ENCODE data around the gene CACNA1I. TPM values are rescaled to one million over a fixed set of nuclear protein-coding genes. Genes with fewer than 3 reads are reported as not detected.

The CACNA1I gene
- polyA plus RNA-seq, 3 donors, result 0.04 TPM; not detected in 2

DNA sequence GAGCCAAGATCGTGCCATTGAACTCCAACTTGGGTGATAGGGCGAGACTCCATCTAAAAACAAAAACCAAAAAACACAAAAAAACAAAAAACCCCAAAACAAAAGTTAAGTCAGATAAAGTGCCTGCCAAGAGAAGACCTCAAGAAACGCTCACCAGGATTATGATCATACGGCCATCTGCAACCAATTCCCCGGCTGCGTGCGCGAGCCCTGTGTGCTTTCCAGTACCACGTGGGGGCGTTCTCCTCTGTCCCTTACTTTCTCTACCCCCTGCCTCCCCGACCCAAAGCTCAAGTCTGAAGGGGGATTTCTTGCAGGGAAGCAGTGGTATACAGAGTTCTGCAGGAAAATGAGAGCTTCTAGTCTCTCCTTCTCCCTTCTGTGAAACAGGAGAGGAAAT, 27.5 kb upstream of the CACNA1I start:
- no peak overlapping the region for H3K9ac ChIP-seq (ENCODE audit: insufficient read depth, low read length, poor library complexity, severe bottlenecking)
- no peak overlapping the region for H3K27ac ChIP-seq (ENCODE audit: low read depth in 1 of 2, low read length in 2 of 2)
- H3K36me3 Mint-ChIP-seq, result no peaks in the 10 kb centered on the region
- H3K4me1 Mint-ChIP-seq, result peaks cover 3% of the 10 kb centered on the region
- no peaks in the 10 kb centered on the region for H3K4me1 ChIP-seq (ENCODE audit: control insufficient read depth in 1 of 2, insufficient read depth in 2 of 2, low read length in 2 of 2)
- H4K20me1 ChIP-seq (ENCODE audit: insufficient read depth, low read length), result no peaks in the 10 kb centered on the region
- no peak overlapping the region for H3K27ac Mint-ChIP-seq
- no peaks in the 10 kb centered on the region for H3K36me3 ChIP-seq (replicated peaks in 1 of 2; ENCODE audit: control insufficient read depth in 1 of 2, insufficient read depth in 2 of 2, low read length in 2 of 2)
- WGBS (ENCODE audit: insufficient coverage), result 22% methylated on average over 4 of the region's 11 CpGs
- H3K9me3 Mint-ChIP-seq, result no peaks in the 10 kb centered on the region
- peaks cover 18 to 42% (median 39%) of the 10 kb centered on the region in 3 donors for H3K27me3 Mint-ChIP-seq (ENCODE audit: low read depth in 3 of 3)
- TF ChIP-seq, protein P1, sequence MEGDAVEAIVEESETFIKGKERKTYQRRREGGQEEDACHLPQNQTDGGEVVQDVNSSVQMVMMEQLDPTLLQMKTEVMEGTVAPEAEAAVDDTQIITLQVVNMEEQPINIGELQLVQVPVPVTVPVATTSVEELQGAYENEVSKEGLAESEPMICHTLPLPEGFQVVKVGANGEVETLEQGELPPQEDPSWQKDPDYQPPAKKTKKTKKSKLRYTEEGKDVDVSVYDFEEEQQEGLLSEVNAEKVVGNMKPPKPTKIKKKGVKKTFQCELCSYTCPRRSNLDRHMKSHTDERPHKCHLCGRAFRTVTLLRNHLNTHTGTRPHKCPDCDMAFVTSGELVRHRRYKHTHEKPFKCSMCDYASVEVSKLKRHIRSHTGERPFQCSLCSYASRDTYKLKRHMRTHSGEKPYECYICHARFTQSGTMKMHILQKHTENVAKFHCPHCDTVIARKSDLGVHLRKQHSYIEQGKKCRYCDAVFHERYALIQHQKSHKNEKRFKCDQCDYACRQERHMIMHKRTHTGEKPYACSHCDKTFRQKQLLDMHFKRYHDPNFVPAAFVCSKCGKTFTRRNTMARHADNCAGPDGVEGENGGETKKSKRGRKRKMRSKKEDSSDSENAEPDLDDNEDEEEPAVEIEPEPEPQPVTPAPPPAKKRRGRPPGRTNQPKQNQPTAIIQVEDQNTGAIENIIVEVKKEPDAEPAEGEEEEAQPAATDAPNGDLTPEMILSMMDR (IDR thresholded peaks at IDR 0.05), result no peak
- H3K4me2 ChIP-seq (replicated peaks; ENCODE audit: extremely low read depth, low read length, poor library complexity, severe bottlenecking), result no peak overlapping the region
- intact Hi-C loops (cut with micrococcal nuclease), result no loop called here
- H3K27me3 ChIP-seq (ENCODE audit: control insufficient read depth in 2 of 2, insufficient read depth in 2 of 2, low read length in 2 of 2), result peaks cover 0 to 15% of the 10 kb centered on the region in 2 donors
- DNase-seq, result no peak
- no peak overlapping the region for H2AFZ ChIP-seq (ENCODE audit: insufficient read depth, low read depth, low read length, poor library complexity, severe bottlenecking)
- H3K79me2 ChIP-seq (ENCODE audit: insufficient read depth, low read length), result no peaks in the 10 kb centered on the region
- no peaks in the 10 kb centered on the region for H3K9me3 ChIP-seq (replicated peaks in 1 of 2; ENCODE audit: control insufficient read depth in 1 of 2, insufficient read depth in 1 of 2, low read length in 2 of 2)
- no peak overlapping the region for H3K4me3 Mint-ChIP-seq
- H3K4me3 ChIP-seq (replicated peaks in 1 of 3; ENCODE audit: low read depth in 2 of 3, low read length in 3 of 3), result no peak overlapping the region

DNA sequence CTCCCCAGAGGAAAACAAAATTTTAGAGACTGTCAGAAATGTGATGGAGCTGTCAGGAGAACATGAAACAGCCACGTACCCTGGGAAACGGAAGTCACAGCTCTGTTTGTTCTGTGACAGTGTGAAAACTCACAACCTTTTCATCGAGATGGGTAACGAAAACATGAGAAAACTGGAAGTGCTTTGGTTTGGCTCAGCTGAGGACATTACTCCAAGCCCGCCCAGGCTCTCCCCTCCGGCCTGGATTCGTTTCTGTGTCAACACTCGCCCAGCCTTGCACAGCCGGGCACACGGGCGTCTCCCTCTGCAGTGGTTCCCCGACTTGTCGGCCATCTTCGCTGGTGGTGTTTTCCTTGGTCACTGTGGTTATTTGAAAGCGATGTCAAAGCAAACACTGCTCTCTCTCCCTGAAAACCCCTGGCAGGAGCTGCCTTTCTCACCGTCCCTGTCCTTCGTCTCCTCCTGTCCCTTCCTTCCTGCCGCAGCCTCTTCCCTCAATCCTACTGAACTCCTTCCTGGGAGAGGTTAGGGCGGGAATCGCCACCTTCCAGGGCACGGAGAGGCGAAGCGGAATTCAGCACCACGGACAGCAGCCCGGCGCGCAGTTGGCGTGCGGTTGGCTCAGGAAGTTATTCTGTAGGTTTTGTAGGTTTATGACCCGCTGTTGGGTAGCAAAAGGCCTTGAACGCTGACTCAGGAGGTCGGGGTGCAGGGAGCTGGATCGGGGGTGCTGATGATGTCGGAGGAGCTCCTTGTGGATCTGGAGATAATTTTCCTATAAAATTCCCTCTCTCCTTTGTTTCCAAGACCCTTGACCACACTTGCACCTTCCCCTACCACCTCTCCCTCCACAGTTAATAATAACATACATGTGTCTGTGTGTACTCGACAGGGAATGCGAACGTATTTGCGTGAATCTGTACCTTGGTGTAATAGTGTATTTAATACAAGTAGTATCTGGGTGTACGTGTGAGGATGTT, 24.9 kb upstream of the CACNA1I start:
- H3K27ac Mint-ChIP-seq, result no peak overlapping the region
- Histone ChIP-seq H3K9me3 (replicated peaks in 1 of 2; ENCODE audit: control insufficient read depth in 1 of 2, insufficient read depth in 1 of 2, low read length in 2 of 2) (no peaks in the 10 kb centered on the region), H3K79me2 (ENCODE audit: insufficient read depth, low read length) (no peaks in the 10 kb centered on the region), H4K20me1 (ENCODE audit: insufficient read depth, low read length) (no peaks in the 10 kb centered on the region), H2AFZ (ENCODE audit: insufficient read depth, low read depth, low read length, poor library complexity, severe bottlenecking) (no peak overlapping the region), H3K9ac (ENCODE audit: insufficient read depth, low read length, poor library complexity, severe bottlenecking) (no peak overlapping the region), H3K4me3 (replicated peaks in 1 of 3; ENCODE audit: low read depth in 2 of 3, low read length in 3 of 3) (no peak overlapping the region), H3K36me3 (replicated peaks in 1 of 2; ENCODE audit: control insufficient read depth in 1 of 2, insufficient read depth in 2 of 2, low read length in 2 of 2) (no peaks in the 10 kb centered on the region), H3K27me3 (ENCODE audit: control insufficient read depth in 2 of 2, insufficient read depth in 2 of 2, low read length in 2 of 2) (peaks cover 0 to 15% of the 10 kb centered on the region in 2 donors), H3K27ac (ENCODE audit: low read depth in 1 of 2, low read length in 2 of 2) (no peak overlapping the region), H3K4me1 (ENCODE audit: control insufficient read depth in 1 of 2, insufficient read depth in 2 of 2, low read length in 2 of 2) (no peaks in the 10 kb centered on the region), H3K4me2 (replicated peaks; ENCODE audit: extremely low read depth, low read length, poor library complexity, severe bottlenecking) (no peak overlapping the region)
- DNase-seq, result no peak
- 27% methylated on average over 20 of the region's 39 CpGs for WGBS (ENCODE audit: insufficient coverage)
- H3K9me3 Mint-ChIP-seq, result no peaks in the 10 kb centered on the region
- TF ChIP-seq, protein P1 (IDR thresholded peaks at IDR 0.05), result no peak
- peaks cover 3% of the 10 kb centered on the region for H3K4me1 Mint-ChIP-seq
- no peaks in the 10 kb centered on the region for H3K36me3 Mint-ChIP-seq
- intact Hi-C loops (cut with micrococcal nuclease), result no loop called here
- peaks cover 20 to 47% (median 42%) of the 10 kb centered on the region in 3 donors for H3K27me3 Mint-ChIP-seq (ENCODE audit: low read depth in 3 of 3)
- H3K4me3 Mint-ChIP-seq, result peak overlapping the region in 1 of 2 donors; percentile 47
